ENCODE data around the gene CCR4.

- TF ChIP-seq ZNF274 (IDR thresholded peaks at IDR 0.05; ENCODE audit: low read depth, low read length) (no peak), YY1 (IDR thresholded peaks at IDR 0.05; ENCODE audit: insufficient read depth, insufficient read length) (no peak)
These were observed 26.9 kb downstream of the CCR4 start for GRCh38 chr3:32978331-32978730.
